Islet precursor cell (in vitro differentiated cells): Measurements from ENCODE around the gene DUSP1.
A peak's percentile ranks its signal among the peaks of the same experiment; 100 is the strongest.
"Not testable (repeated sequence)": the region's sequence is repeated elsewhere in the genome, so short reads cannot be mapped to it uniquely, and the experiment has no call there.

Experiments
- DNase-seq: peaks from one replicate; pipeline ENCODE4 v3.0.0-alpha.2; 2018

DUSP1 gene, protein sequence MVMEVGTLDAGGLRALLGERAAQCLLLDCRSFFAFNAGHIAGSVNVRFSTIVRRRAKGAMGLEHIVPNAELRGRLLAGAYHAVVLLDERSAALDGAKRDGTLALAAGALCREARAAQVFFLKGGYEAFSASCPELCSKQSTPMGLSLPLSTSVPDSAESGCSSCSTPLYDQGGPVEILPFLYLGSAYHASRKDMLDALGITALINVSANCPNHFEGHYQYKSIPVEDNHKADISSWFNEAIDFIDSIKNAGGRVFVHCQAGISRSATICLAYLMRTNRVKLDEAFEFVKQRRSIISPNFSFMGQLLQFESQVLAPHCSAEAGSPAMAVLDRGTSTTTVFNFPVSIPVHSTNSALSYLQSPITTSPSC

DNA sequence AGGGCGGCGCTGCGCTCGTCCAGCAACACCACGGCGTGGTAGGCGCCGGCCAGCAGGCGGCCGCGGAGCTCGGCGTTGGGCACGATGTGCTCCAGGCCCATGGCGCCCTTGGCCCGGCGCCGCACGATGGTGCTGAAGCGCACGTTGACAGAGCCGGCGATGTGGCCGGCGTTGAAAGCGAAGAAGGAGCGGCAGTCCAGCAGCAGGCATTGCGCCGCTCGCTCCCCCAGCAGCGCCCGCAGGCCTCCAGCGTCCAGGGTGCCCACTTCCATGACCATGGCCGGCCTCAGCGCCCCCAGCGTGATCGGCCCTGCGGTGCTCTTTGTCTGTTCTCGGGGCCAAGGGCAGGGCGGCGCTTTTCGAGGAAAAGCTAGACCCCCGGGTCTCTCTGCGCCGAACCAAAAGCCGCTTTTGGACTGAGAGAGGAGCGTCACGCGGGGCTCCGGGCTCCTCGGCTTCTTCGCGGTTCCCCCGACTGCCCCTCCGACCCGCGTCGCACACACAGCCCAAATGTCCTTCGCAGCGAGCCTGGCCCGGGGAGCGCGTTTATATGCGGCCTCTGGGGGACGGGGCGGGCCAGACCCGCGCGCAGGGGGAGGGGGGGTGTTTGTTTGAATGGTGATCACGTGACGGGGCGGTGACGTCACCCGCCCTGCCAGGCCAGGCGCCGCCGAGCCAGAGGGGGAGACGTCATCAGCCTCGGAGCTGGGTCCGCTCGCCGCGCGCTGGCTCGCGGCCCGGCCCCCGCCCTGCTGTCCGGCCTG lies at the start of gene DUSP1:
Gene DUSP1, minus strand, starts transcription at position 521 of the 764 bp plus-strand sequence. Its CDS starts 243 bp downstream, at position 278.
- peak; percentile 99 for DNase-seq

DNA sequence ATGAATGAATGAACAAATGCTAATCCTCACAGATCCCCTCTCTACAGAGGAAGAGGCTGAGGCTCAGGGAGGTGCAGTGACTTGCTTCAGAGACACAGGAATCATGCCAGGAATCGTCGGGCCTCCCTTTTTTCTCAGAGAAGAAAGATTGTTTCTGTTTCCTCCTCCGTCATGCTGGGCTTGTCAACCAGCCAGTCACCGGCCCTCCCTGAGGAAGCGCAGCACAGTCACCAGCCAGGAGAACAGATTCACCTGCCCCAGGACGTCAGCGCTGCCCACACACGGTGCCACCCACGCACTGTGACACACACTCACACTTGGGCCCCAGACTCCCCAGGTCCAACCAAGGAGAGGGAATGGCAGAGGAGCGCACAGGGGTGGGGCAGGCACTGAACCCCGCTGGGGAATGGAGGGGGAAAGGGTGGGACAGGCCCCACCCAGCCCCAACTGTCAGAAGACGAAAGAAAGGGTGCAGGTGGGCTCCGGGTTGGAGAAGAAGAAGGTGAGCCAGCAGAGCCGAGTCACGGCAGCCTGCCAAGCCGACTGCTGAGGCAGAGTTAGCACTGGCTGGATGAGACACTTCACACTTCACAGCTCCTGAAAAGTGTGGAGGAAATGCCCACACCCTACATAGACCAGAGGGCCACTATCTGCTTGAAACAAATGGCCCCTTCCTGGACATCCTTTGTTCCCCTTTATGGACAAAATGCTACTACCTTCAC lies 49.2 kb upstream of the DUSP1 start:
- DNase-seq = no peak

DNA sequence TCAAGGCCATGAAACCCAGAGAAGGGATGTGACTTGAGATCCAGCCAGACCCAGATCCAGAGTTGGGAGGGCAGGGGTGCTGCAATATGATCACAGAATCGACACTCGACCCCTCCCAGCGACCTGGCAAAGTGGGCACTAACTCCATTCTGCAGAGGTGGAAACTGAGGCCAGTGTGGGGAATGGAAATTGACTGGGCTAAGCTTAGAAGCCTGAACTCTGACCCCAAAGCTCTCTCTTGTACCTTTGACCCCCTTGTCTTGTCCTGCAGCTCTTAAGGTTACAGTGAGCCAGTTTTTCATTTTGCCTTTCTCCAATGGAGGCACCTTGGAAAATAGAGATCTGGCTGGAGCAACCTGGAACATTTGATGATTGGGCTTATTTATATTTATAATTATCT lies 48.6 kb upstream of the DUSP1 start:
- no peak for DNase-seq

DNA sequence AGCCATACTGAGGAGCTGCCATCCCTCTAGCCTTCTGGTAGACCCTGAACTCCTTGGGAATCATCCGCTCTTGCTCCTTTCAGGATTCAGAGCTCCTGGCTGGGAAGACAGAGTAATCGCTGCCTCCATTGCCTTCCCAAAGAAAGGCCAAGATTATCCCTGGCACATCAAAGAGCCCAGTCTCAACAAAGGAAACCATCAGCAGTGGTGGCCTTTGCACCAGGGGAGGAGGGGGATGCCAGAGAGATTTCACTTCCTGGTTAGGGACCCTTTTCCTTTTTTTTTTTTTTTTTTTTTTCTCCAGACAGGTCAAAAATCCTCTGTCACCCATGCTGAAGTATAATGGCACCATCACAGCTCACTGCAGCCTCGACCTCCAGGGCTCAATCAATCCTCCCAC lies 47.1 kb upstream of the DUSP1 start:
- DNase-seq = no peak

DNA sequence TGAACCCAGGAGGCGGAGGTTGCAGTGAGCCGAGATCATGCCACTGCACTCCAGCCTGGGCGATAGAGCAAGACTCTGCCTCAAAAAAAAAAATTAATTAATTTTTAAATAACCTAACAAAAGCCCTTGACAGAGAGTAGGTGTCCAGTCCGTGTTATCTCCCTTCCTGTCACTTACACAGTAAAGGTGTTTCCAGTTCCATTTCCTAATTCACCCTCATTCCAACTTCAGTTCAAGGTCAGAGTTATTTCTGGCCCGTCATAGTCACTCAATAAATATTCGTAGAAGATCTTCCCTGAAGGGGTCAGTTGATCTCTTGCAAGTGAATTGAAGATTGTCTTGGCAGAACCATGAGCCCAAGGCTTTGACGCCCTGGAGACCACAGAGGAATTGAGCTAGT lies 46.7 kb upstream of the DUSP1 start:
- DNase-seq = no peak

DNA sequence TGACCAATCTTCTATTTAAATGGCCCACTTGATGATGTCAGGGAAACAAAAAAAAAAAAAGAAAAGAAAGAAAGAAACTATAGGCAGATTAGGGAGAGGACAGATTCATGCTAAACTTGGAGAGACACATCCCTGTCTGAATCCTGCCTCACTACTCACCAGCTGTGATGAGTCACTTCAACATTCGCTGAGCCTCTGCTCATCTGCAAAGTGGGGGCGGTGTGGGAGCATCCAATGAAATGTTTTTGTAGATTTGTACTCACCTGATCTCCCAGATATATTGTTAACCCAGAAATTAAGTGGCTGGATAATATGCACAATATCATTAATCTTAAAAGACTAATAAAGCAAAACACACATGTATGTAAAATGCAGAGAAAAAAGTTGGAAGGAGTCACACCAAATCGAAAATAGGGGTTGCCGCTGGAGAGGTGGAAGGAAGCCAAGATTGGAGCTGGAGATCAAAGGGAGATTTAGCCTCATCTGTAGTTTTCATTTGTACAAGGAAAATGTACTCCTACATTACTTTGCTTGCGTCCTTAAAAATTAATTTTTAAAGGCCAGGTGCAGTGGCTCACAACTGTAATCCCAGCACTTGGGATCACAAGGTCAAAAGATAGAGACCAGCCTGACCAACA lies 46.0 kb upstream of the DUSP1 start:
- no peak for DNase-seq

DNA sequence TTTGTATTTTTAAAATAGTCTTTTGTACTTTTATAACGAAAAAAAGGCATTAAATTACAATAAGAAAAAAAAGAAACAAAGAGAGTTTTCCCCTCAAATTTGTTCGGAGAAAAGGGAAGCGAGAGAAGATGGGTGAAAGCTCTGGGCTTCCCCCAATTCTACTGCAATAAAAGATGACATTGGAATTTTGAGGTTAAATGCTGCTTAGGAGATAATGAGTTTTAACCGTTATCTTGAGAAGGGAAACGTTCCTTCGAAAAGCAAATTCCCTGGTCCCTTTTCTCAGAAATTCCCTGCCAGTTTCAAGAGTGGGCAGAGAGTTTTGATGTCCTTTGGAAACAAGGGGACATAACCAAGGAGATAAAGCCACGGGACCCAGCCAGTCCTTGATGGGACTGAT lies 44.6 kb upstream of the DUSP1 start:
- no peak for DNase-seq

DNA sequence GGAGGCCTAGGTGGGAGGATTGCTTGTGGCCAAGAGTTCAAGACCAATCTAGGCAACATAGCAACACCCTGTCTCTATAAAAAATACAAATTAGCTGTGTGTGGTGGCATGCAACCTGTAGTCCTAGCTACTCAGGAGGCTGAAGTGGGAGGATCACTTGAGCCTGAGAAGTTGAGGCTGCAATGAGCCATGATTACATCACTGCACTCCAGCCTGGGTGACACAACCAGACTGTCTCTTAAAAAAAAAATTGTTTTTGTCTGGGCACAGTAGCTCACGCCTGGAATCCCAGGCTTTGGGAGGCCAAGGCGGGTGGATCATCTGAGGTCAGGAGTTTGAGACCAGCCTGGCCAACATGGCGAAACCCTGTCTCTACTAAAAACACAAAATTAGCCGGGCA lies 40.0 kb upstream of the DUSP1 start:
- not testable (repeated sequence) for DNase-seq

DNA sequence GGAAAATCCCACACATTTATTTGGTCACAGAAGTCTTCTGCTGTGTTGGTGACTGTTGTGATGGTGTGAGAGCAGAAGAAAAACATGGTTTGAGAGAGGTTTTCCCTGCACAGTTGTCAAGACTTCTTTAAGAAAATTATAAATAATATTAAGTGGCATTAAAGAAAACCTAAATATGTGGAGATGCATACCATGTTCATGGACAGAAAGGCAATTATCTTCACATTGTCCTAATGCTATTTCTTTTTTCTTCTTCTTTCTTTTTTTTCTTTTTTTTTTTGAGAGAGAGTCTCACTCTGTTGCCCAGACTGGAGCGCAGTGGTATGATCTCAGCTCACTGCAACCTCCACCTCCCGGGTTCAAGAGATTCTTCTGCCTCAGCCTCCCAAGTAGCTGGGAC lies 38.8 kb upstream of the DUSP1 start:
- DNase-seq = no peak

DNA sequence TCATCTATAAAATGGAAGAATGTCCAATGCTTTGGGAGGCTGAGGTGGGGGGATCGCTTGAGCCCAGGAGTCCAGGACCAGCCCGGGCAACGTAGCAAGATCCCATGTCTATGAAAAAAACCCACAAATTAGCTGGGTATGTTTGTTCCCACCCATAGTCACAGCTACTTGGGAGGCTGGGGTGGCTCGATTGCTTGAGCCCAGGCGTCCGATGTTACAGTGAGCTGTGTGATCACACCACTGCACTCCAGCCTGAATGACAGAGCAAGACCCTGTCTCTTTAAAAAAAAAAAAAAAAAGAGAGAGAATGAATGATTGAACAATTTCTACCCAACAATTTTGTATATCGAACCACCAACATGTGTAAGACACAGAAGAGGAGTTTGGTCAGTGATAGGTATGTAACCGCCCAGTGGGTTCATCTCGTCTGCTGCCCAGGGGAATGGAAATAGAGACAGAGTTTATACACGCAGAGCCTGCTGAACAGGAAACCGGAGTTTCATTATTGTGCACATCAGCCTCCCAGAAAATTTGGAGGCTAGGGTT lies 36.8 kb upstream of the DUSP1 start:
- no peak for DNase-seq

DNA sequence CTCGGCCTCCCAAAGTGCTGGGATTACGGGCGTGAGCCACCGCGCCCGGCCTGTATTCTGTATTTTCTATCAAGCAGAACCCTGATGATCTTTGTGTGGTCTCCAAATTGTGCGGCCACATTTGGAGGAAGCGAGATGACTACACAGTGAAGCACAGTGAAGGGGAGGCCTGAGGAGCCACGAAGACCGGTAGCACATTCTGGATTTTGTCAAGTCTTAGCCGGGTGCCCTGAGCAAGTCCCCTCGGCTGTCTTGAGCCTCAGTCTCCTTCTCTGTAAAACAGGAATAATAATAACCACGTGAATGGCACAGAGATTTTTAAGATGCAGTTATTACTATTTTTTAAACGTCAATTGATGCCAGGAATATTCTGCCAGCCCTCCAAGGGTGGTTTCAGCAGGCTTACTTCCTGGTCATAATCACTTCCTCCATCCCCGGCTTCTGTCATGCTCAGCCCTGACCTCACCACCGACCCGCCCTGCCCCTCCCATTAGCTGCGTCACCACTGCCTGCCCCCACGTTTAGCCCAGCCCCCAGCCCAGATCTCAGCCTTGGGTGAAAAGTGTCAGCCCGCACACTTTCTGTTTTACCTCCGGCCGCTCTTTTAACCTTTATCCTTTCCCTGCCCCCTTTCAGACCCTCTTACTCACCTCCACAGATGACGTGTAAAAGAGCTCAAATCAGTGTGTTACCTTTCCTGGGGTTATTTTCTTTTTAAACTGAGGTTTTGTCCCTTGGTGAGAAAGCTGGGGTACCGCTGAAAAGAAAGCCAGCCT lies 36.1 kb upstream of the DUSP1 start:
- DNase-seq = peak; percentile 92

DNA sequence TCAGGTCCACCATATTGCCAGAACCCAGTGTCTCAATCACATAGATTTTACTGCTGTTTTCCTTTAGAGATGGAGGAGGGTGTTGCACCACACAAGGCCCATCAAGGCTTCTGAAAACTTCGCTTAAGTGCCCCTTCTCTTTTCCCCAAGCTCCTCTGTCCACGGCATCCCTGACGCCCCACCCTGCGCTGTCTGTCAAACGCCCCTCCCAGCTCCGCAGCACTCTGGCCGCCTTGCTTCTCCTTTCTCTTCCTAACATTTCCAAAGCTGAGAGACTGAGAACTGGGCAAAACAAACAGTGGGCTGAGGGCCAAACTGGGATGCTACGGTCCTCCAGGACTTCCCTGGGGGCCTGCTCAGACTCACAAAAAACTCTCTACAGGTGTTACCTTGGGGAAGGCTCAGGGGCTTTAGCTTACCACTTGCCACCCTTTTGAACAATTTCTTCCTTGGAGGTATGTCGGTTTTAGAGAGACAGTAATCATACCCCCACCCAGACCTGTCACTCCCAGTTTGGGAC lies 34.8 kb upstream of the DUSP1 start:
- no peak for DNase-seq

DNA sequence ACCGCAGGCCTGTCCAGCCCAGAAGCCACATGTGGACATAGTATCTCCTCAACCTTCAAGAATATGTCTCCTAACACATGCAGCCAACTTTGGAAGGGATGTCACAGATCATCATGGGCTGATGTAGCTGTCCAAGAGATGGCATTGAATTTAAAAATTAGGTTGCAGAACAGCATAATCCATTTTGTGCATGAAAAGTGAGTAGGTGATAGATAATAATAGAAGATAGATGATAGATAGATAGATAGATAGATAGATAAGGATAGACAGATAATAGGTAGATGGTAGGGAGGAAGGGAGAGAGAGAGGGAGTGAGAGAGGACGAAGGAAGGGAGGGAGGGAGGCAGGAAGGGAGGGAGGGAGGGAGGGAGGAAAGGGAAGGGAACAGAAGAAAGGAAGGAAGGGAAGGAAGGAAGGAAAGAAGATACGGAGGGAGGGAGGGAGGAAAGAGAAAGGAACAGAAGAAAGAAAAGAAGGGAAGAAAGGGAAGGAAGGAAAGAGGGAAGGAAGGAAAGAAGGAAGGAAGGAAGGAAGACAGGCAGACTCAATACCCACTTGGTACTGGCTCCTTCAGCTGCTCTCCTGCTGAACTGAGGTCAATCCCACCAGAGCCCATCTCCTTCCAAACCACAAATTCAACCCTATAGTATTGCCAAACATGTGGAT lies 34.2 kb upstream of the DUSP1 start:
- DNase-seq = no peak

DNA sequence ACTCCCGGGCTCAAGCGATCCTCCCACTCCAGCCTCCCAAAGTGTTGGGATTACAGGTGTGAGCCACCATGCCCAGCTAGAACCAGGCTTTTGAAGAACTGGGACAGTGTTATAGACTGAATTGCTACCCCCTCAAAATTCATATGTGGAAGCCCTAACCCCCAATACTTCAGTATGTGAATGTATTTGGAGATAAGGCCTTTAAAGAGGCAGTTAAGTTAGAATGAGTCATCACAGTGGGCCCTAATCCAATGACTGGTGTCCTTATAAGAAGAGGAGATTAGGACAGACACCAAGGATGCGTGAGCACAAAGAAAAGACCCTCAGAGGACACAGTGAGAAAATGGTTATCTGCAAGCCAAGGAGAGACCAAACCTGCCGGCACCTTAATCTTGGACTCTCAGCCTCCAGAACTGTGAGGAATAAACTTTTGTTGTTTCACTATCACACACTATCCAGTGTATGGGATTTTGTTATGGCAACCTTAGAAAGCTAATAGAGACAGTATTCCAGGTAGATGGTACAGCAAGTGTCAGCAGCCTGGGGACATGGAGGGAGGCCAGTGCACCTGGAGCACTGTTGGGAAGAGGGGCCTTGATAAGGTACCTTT lies 31.7 kb upstream of the DUSP1 start:
- no peak for DNase-seq

DNA sequence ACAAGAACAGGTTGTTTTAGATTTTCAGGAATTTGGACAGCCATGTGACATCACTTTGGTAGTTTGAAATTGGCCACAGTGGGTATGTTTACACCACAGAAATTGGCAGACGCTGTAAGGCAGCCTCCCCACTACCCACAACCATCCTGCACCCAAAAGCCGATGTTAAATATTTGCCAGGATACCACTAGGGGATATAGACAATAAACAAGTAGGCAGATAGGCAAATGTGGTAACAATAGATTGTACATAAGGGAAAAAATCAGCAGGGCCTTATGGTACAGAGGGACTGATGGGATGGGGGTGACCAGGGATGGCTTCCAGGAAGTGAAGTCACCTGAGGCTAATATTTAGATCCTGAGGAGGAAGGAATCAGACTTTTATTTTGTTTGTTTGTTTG lies 31.1 kb upstream of the DUSP1 start:
- no peak for DNase-seq

DNA sequence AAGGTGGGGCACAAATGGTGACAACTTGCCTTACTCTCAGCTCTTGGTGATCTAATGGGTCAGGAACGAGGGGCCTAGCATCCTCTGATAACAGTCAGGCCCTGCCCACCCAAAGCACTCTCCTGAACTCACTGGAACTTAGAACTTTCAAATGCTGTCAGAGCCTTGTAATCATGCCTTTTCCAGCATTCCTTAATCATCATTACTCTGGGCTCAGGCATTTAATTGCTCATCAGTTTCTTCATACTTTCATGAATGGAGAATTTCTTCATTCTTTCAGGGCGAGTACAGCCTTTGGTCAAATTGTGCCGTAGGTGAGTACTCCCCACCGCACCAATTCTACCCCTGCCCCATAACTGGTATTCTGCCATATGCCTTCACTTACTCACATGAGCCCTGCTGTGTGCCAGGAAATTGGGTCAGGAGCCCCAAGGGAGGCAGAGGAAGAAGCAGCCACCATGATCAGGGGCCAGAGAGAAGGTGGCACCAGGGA lies 30.2 kb upstream of the DUSP1 start:
- no peak for DNase-seq

DNA sequence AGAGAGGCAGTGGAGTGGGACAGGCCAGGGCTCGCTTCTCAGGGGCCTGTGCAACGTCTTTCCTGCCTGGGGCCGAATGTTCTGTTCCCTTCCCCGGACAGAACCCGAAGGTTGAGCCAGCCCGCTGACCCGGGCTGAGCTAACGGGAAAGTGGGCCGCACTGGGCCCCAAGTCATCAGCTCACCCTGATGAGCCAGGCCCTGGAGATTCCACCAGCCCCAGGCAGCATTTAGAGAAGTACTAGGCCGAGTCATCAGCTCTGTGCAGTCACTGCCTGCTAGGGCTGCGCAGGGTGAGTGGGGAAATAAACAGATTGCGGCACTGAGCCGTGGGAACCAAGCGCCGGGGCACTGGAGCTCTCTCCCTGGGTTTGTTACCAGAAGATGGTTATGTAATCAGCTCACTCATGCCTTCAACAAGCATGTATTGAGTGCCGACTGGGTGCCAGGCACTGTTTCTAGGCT lies 29.1 kb upstream of the DUSP1 start:
- peak; percentile 88 for DNase-seq

DNA sequence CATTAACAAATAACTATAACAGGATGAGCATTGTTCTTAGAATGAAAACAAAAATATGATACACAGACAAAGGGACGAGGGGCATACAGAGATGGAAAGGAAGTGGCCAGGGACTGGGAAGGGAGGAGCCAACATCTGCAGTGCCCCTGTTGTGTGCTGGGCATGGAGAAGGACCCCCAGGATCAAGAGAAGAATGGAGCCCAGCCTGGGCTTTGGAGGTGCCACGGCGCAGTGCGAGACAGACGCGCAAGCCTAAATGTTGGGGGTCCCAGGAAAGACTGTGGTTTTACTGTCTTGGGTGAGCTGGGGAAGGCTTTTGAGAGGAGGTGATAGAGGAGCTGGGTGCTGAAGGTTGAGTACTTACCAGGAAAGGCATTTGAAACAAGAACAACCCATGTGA lies 28.4 kb upstream of the DUSP1 start:
- no peak for DNase-seq

DNA sequence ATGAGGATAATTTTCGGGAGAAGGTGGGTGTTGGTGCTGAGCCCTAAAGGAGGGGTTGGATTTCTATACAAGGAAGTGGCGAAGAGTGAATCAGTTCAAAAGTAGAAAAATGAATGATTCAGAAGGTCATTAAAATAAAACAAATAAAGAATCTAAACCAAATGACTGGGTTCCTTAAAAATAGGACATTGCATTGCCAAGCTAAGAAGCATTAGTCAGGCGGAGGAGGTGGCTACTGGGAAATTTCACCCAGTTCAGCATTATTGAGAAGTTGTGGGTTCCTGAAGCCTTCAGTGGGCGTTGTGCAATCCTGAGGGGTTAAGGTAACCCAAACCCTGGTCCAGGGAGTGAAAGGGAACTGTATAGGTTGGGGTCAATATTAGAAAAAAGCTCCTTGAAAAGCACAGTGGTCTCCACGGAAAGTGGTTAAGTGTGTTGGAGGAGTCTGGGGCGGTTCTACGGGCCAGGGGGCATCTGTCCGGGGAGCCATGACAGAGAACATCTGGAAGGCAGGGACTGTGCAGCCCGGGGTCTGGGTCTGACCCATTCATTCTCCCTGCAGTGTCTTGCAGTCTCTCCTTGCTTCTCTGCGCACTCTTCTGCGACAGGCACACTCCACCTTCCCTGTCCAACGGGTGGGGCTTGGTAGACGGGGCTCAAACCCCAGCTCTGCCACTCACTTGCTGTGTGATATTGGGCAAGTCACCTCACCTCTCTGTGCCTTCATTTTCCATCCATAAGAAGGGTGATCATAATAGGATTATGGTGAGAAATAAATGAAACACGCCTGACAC lies 27.6 kb upstream of the DUSP1 start:
- no peak for DNase-seq

DNA sequence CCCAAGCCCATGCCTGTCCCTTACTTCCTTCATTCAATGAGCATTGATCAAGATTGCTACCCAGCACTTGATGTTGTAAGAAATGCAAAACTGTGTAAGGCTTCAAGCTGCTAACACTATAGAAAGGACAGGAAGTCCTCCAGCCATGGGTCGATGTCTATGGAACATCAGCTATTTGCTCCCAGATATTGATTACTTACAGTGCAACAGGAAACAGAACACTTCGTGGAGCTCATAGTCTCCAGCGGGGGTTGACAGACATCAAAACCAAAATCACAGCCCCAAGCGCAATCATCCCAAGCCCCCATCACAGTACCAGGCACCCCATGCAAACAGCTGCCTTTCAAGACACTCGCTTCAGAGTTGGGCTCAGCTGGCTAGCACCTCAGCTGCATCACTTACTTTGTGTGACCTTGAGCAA lies 26.8 kb upstream of the DUSP1 start:
- DNase-seq = no peak
